GM19372 (cell line): ENCODE measurements around the gene PEX16.

Experiments used
- ATAC-seq: cut with Tn5 transposase; IDR thresholded peaks from one replicate; pipeline ENCODE4 v1.9.1; 2021; ENCODE audit warnings: mild to moderate bottlenecking, low read depth, moderate library complexity; ENCODE audit not compliant: unreplicated experiment

PEX16 gene

DNA sequence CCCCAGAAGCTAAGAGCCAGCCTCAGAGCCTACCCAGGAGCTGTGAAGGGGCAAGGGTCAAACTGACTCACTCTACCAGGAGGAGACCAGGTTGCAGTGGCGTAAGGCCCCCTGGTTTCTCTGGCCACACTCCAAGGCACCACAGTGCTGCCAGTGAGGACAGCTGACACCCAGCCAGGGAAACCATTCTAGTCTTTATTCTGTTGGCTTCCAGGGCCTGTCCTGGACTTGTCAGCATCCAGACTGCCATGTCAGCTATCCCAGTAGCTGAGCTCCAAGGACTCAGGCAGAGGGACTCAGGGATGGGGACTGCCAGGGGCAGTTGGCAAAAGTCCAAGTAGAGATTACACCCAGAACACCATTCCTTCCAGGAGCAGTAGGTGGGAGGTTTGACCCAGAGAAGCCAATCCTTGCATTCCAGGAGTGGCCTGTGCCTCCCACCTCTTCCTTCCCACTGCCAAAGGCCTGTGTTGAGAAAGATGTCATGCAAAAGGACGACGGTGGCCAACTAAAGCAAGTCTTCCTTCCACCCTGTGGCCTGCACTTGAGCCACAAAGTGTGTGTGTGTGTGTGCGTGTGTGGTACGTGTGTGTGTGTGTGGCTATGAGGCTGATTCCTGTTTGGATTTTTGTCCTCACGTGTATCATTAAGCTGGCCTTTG is 35.8 kb downstream of the PEX16 start:
- ATAC-seq = no peak

DNA sequence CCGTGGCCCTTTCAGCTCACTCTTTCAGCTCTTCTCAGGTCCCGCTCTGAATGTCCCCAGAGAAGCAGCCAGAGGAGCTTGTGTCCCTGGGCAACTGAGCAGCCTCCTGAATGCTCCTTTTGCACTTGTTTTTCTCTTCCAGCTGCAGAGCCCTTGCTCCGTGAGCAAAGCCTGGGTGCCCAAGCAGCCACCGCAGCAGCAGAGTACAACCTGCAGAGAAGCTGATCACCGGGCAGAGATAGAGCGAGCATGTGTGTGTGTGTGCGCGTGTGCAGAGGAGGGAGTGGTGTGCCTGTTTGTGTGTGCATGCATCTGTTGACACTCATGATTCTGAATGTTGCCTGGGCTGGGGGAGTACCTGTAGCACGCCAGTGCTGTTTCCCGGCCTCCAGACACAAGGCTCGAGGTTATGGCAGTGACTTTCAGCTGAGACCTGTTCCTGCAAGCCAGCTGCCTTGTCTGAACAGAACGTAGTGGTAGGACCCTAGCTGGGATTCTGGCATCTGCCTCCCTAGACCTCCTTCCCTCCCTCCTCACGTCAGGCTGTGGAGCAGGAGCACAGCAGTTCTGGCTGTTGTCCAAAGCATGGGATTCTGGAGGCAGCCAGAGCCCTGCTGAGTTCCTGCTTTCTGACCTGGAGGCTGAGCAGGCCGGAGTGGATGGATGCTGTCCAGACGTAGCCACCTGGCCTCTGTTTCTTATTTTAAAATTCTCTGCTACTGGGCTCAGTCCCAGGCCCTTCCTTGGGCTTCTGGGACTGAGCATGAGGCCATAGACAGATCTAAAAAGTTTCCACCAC is 36.7 kb downstream of the PEX16 start:
- no peak for ATAC-seq

DNA sequence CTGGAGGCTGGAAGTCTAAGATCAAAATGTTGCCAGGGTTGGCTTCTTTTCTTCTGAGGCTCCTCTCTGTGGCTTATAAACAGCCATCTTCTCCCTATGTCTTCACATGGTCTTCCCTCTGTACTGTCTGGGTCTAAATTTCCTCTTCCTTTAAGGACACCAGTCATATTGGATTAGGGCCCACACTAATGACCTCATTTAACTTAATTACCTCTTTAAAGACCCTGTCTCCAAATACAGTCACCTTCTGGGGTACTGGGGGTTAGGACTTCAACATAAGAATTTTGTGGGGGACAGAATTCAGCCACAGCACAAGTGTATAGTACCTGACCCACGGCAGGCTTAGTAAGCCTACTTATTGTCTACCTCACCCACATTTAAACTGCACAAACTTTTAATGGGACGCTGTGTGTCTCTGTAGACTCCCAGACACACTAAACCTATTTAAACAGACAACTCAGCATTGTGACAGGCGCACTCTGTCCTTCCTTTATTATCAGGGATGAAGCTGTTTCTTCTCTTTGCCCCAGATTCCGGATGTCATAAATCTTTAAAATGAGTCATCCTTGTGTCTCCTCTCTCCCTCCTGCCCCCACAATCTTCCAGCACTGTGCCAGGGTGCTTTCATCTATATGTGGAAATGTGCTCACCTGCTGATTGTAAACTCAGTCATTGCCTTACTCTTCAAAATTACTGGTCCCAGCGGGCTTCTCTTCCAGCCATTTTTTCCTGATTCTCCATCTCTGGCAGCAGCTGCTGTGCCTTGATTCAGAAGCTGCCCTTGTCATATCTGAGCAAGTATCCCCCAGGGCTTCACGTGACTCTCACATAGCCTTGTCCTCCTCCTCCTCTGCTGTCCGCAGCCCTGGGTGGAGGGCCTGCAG is 37.6 kb downstream of the PEX16 start:
- ATAC-seq = no peak

DNA sequence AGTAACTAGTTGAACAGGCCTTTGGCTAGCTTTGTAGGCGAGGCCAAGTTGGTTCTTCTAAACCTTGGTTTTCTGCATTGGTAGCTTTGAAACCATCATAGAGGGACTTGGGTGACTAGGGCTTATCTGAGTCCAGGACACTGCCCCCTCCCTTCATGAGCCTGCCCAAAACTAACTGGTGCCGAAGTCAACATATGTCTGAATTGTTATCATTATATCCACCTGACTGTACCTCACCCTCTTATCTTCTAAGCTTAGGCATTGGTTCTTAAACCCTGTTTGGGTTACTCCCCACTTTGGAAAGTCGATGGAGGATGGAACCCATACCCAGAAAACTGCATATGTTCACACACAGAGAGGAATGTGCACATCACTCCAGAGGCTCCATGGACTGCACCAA is 39.8 kb downstream of the PEX16 start:
- no peak for ATAC-seq

DNA sequence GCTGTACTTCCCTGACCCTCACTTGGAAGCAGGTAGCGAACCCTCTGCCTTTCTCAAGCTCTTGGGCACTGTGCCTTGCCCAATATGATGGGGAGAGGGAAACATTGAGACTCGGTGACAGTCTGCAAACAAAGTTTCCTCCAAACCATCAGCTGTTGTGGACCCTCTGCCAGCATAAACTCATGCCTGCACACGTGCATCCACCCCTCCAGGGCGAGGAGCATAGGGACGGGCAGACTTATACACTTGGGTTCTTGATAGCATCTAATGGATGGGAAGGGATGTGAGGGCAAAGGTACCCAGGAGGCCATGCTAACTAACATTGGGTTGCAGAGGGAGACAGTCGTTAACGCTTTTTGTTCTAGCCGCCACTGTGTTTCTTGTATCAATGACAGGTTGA is 40.5 kb downstream of the PEX16 start:
- no peak for ATAC-seq

DNA sequence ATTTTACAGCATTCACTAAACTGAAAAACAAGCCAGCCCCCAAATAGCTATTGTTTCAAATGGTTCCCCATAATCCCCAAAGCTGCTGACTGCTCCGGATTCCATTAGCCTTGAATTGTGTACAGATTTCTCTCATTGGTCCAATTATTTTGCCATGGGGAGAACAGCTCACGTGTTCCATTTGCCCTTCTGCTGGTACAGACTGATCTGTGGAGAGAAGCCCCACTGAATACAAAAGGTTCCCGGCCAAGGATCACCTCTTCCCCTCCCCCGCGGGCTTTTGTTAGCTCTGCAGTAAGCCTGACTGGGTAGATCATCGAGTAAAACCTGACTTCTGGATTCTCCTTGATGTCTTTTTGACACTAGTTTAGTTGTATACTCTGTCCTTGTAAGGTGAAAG is 41.3 kb downstream of the PEX16 start:
- ATAC-seq = no peak

DNA sequence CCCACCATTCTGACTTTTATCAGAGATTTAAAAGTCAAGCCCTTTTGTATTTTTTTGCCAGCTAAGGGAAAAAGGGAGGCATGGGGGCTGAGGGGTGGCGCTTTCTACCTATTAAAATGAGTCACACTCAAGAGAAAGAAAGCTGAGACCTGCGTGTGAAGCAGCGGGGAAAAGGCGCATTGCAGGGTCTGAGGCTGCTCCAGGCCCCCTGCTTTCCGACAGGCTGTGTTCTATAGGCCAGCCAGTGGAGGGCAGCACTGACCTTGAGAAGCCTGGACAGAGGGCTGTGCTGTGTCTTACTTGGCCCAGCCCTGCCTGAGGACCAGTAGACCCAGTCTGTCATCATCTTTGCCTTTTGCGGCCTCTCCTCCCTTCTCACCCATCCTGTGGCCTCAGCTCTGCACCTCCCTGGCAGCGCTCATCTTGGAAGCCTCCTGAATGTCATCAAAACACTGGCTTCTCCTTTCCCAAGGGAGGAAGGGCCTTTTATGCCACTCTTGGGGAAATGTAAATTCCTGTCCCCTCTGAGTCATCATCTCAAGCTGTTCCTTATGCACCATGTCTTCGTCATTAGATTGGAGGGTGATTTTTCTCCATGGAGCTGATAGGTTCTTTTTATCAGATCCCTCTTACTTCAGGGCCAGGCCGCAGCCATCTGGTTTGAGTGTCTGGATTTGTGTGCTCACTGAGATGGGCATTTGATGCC is 44.9 kb downstream of the PEX16 start:
- ATAC-seq = no peak

DNA sequence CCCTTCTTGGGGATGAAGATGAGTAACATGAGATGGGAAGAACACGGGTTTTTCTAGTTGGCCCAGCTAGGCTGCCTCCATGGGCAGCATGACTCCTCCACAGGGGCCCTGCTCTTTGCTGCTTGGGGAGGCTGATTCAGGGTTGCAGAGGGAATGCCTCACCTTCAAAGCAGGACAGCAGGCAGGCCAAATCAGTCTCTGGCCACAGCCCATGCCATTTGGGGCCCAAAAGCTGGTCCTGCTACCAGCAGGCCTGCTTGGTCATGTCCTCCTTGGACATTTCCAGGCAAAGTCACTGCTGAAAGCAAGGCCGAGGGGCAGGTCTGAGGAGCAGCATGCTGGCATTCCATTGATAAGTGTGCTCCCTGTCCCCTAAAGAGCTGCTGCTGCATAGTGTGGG is 46.0 kb downstream of the PEX16 start:
- no peak for ATAC-seq

DNA sequence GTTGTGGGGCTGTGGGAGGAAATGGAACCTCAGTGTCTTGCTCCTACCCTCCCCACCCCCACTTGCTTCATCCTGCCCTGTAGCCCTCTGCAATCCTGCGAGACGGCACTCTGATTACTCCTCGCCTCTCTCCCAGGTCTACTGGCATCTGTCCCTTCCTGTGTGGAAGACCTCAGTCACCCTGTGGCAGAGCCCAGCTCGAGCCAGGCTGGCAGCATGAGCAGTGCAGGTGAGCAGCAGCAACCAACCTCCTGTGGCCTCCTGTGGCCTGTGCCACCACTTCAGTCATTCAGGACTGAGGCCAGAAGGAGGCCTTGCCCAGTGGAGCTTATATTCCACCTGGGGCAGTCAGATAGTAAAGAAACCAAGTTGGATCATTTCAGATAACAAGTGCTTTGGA is 47.0 kb downstream of the PEX16 start:
- no peak for ATAC-seq

DNA sequence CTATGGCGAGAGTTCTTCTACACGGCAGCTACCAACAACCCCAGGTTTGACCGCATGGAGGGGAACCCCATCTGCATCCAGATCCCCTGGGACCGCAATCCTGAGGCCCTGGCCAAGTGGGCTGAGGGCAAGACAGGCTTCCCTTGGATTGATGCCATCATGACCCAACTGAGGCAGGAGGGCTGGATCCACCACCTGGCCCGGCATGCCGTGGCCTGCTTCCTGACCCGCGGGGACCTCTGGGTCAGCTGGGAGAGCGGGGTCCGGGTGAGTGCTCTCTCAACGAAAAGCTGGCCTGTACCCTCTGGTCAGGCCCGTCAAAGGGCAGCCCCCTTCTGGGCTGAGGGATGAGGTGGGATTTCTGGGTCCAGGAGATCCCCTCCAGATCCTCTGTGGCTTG is 48.1 kb downstream of the PEX16 start:
- no peak for ATAC-seq

DNA sequence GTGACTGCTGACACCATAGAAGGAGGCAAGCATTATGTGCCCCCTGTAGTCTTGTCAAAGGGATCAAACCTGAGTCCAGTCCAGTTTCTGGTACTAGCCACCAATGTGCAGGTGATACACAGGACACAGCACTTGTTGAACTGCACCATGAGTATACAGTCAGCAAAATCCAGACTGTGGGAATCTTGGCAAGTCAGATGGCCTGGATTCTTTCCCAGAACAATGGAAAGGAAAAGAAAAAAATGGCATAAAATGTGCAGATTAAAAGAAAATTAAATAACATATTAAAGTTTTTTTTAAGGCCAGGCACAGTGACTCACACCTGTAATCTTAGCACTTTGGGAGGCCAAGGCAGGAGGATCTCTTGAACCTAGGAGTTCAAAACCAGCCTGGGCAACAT is 53.6 kb downstream of the PEX16 start:
- ATAC-seq = no peak

DNA sequence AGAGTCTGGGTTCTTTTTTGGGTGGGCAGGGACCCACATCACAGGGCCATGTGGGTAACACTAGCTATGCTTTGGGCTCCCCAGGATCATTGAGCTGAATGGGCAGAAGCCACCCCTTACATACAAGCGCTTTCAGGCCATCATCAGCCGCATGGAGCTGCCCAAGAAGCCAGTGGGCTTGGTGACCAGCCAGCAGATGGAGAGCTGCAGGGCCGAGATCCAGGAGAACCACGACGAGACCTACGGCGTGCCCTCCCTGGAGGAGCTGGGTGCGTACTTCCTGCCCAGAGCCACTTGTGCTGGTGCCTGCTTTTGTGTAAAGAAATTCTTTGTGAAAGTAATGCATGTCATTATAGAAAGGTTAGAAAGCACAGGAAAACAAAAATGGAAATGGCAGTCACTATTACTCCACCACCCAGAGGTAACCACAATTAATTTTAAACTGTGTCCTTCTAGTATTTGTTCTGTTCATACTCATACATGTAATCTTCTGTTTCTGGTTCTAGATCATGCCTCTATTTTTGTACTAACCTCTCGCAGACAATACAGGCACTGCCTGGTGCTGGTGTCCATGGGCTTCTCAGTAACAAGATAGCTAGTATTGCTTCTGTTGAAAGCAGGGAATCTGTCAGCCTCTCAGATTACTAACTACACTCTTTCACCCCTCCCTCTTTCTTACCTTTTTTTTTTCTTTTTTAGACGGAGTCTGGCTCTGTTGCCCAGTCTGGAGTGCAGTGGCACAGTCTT is 56.7 kb downstream of the PEX16 start:
- ATAC-seq = no peak

DNA sequence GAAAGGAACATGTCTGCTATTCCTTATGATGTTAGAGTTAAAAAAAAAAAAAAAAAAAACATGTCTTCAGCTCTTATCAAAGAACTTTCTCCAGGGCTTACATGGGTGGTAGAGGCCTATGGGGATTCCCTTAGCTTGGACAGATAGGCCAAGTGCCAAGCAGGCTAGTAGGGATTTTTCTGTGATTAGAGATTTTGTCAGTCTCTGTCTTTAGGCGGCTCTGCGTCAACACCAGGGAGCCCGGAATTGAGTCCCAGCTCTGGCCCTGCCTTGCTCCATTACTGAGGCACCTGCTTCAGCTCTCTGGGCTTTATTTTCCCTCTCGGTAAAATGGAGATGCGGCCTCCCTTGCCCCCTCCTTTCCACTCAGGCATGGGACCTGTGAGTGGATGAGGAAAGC is 57.3 kb downstream of the PEX16 start:
- no peak for ATAC-seq
